CD4-positive, alpha-beta T cell (primary cell): ENCODE results near the gene P3H2. TPM values are rescaled to one million over a fixed set of nuclear protein-coding genes. Genes with fewer than 3 reads are reported as not detected.

Experiments used
- ATAC-seq: fragments of 200-7000 bp; cut with Tn5 transposase; one replicate; pipeline ENCODE4 v1.10.0; 2022; ENCODE audit warnings: mild to moderate bottlenecking; ENCODE audit not compliant: poor library complexity
- CTCF ChIA-PET: fragments of 350-600 bp; sonication (Branson Sonifier 250); formaldehyde crosslinking; loops from one replicate; lab custom pipeline; 2021; ENCODE audit warnings: antibody characterized with exemption, inconsistent platforms; lab: Charles Lee
- POLR2A ChIA-PET: fragments of 350-600 bp; sonication (Branson Sonifier 250); formaldehyde crosslinking; loops from one replicate; lab custom pipeline; 2021; ENCODE audit warnings: antibody characterized with exemption, inconsistent platforms; lab: Charles Lee
- DNase-seq, 14 experiments: peaks; one replicate each; pipeline ENCODE4 v3.0.0-alpha.2; 2013 to 2020; ENCODE audit warnings: mixed read lengths in 2 of 14
- H3K27ac ChIP-seq, 2 donors: one replicate each; pipeline versions ENCODE4 v1.5.1 to v1.7.0; 2013; ENCODE audit warnings: low read length in 2 of 2, low read depth in 1 of 2, mild to moderate bottlenecking in 1 of 2
- H3K27me3 ChIP-seq, 2 experiments: 1 replicate in 1 of 2; 2 replicates in 1 of 2; pipeline versions ENCODE4 v1.6.1 to v1.7.0; 2013; ENCODE audit warnings: low read length in 2 of 2, control low read depth in 1 of 2, mild to moderate bottlenecking in 1 of 2, moderate library complexity in 1 of 2; ENCODE audit not compliant: insufficient read depth in 2 of 2, control insufficient read depth in 1 of 2
- H3K36me3 ChIP-seq: one replicate; pipeline ENCODE4 v1.6.1; 2013; ENCODE audit warnings: low read length, control low read depth; ENCODE audit not compliant: insufficient read depth
- H3K4me1 ChIP-seq: one replicate; pipeline ENCODE4 v1.6.1; 2013; ENCODE audit warnings: low read length, control low read depth; ENCODE audit not compliant: insufficient read depth
- H3K4me3 ChIP-seq: one replicate; pipeline ENCODE4 v1.5.1; 2013; ENCODE audit warnings: mild to moderate bottlenecking, low read length, moderate library complexity
- H3K9me3 ChIP-seq, 2 experiments: 1 replicate in 1 of 2; 2 replicates in 1 of 2; pipeline versions ENCODE4 v1.6.1 to v1.7.0; 2013; ENCODE audit warnings: low read length in 2 of 2, mild to moderate bottlenecking in 2 of 2, control low read depth in 1 of 2, moderate library complexity in 1 of 2; ENCODE audit not compliant: control insufficient read depth in 1 of 2, insufficient read depth in 1 of 2
- H3K27ac Mint-ChIP-seq: one replicate; pipeline ENCODE4 v1.8.0; 2020; ENCODE audit warnings: mixed read lengths
- H3K27me3 Mint-ChIP-seq: one replicate; pipeline ENCODE4 v1.8.0; 2021; ENCODE audit warnings: mixed read lengths
- H3K36me3 Mint-ChIP-seq: one replicate; pipeline ENCODE4 v1.8.0; 2021; ENCODE audit warnings: low read depth, mixed read lengths
- H3K4me1 Mint-ChIP-seq: one replicate; pipeline ENCODE4 v1.8.0; 2021; ENCODE audit warnings: low read depth, mixed read lengths
- H3K4me3 Mint-ChIP-seq: one replicate; pipeline ENCODE4 v1.8.0; 2020; ENCODE audit warnings: mild to moderate bottlenecking, mixed read lengths
- H3K9me3 Mint-ChIP-seq: one replicate; pipeline ENCODE4 v1.8.0; 2020; ENCODE audit warnings: mixed read lengths
- CTCF ChIP-seq: fragments of 200-600 bp; IDR thresholded peaks from one replicate; pipeline ENCODE4 v1.8.0; 2022; ENCODE audit warnings: antibody characterized with exemption, mild to moderate bottlenecking
- intact Hi-C, 2 experiments: fragments of 100-400 bp; cut with DNase I in 1 of 2; cut with micrococcal nuclease in 1 of 2; formaldehyde crosslinking; loops; one replicate each; pipeline versions ENCODE4 v1.15.1 to v1.9.0; 2023 to 2025; cut with DNase I, micrococcal nuclease
- total RNA-seq, 174 experiments: library from RNA in 2 of 174; stranded (reverse) in 2 of 174; gene quantifications; one replicate each; pipeline ENCODE4 v1.2.3 and lab custom pipeline; 2021 to 2026

Gene P3H2
- total RNA-seq, 2 experiments from 2014 or later: not detected

GRCh38 chr3:190027116-190027515, 93.6 kb downstream of the P3H2 start:
- no peak for ATAC-seq

GRCh38 chr3:190026154-190026553, 94.5 kb downstream of the P3H2 start:
- no peak overlapping the region for H3K4me3 Mint-ChIP-seq
- H3K36me3 Mint-ChIP-seq: no peaks in the 10 kb centered on the region
- intact Hi-C loops: no loop called here
- POLR2A ChIA-PET: no interaction called here
- TF ChIP-seq CTCF: no peak
- CTCF ChIA-PET: no interaction called here
- Histone ChIP-seq H3K36me3 (no peaks in the 10 kb centered on the region), H3K27ac (no peak overlapping the region), H3K4me1 (no peaks in the 10 kb centered on the region), H3K4me3 (no peak overlapping the region), H3K9me3 (no peaks in the 10 kb centered on the region), H3K27me3 (peaks cover 0 to 3% of the 10 kb centered on the region in 2 experiments)
- no peaks in the 10 kb centered on the region for H3K4me1 Mint-ChIP-seq
- no peaks in the 10 kb centered on the region for H3K9me3 Mint-ChIP-seq
- no peak for DNase-seq
- H3K27me3 Mint-ChIP-seq: peaks cover 31% of the 10 kb centered on the region
- H3K27ac Mint-ChIP-seq: no peak overlapping the region
- no peak for ATAC-seq

More at GRCh38 chr3:190027116-190027515, 93.6 kb downstream of the P3H2 start:
- no peak for TF ChIP-seq CTCF
- no peak for DNase-seq
- H3K36me3 ChIP-seq: no peaks in the 10 kb centered on the region
- Mint-ChIP-seq H3K27me3 (peaks cover 27% of the 10 kb centered on the region), H3K4me1 (no peaks in the 10 kb centered on the region), H3K4me3 (no peak overlapping the region), H3K9me3 (no peaks in the 10 kb centered on the region), H3K36me3 (no peaks in the 10 kb centered on the region), H3K27ac (no peak overlapping the region)
- POLR2A ChIA-PET: no interaction called here
- intact Hi-C loops: no loop called here
- no peak overlapping the region for H3K4me3 ChIP-seq
- no peaks in the 10 kb centered on the region for H3K9me3 ChIP-seq
- H3K27ac ChIP-seq: no peak overlapping the region
- H3K27me3 ChIP-seq: peaks cover 0 to 3% of the 10 kb centered on the region in 2 experiments
- no peaks in the 10 kb centered on the region for H3K4me1 ChIP-seq
- CTCF ChIA-PET: no interaction called here

- no peak for TF ChIP-seq CTCF
- ChIA-PET CTCF (no interaction called here), POLR2A (no interaction called here)
- Mint-ChIP-seq H3K36me3 (no peaks in the 10 kb centered on the region), H3K4me3 (no peak overlapping the region), H3K27ac (no peak overlapping the region), H3K27me3 (peaks cover 39% of the 10 kb centered on the region), H3K9me3 (no peaks in the 10 kb centered on the region), H3K4me1 (no peaks in the 10 kb centered on the region)
- Histone ChIP-seq H3K4me3 (no peak overlapping the region), H3K27ac (no peak overlapping the region), H3K27me3 (peaks cover 0 to 3% of the 10 kb centered on the region in 2 experiments), H3K4me1 (no peaks in the 10 kb centered on the region), H3K9me3 (no peaks in the 10 kb centered on the region), H3K36me3 (no peaks in the 10 kb centered on the region)
- no peak for DNase-seq
- ATAC-seq: no peak
- intact Hi-C loops: no loop called here
Measured at GRCh38 chr3:190024912-190025311, 95.8 kb downstream of the P3H2 start.
